HEK293 (cell line): ENCODE data around the gene MDFIC.
A peak's percentile ranks its signal among the peaks of the same experiment; 100 is the strongest.

Experiments
- CTCF ChIA-PET: fragments of 350-600 bp; formaldehyde crosslinking; extraction: SDS; loops from one replicate; lab custom pipeline; 2021; ENCODE audit warnings: antibody characterized with exemption; lab: Yijun Ruan, JAX
- POLR2A ChIA-PET: fragments of 300-600 bp; formaldehyde crosslinking; extraction: SDS; loops from one replicate; lab custom pipeline; 2020; ENCODE audit warnings: antibody characterized with exemption, inconsistent platforms; lab: Yijun Ruan, JAX
- H3K27ac ChIP-seq: fragments of 200-500 bp; sonication (Bioruptor generic); 2 replicates; pipeline ENCODE4 v1.5.1; 2014; ENCODE audit warnings: low read depth, low read length, control low read depth, inconsistent platforms; ENCODE audit errors: extremely low read depth
- H3K36me3 ChIP-seq, 2 experiments: fragments of 200-500 bp in 1 of 2; sonication (Bioruptor generic) in 1 of 2; 1 replicate in 1 of 2; 2 replicates in 1 of 2; pipeline ENCODE4 v1.5.1; 2014 to 2017; ENCODE audit warnings: inconsistent platforms in 2 of 2, low read length in 2 of 2; ENCODE audit not compliant: control insufficient read depth in 2 of 2, insufficient read depth in 1 of 2
- H3K4me1 ChIP-seq: fragments of 200-500 bp; sonication (Bioruptor generic); 2 replicates; pipeline ENCODE4 v1.5.1; 2014; ENCODE audit warnings: mild to moderate bottlenecking, low read length, inconsistent platforms; ENCODE audit not compliant: control insufficient read depth, insufficient read depth
- H3K4me3 ChIP-seq: 2 replicates; pipeline ENCODE4 v1.5.1; 2011; ENCODE audit warnings: low read depth, mild to moderate bottlenecking, control low read depth, low read length, moderate library complexity
- H3K9me3 ChIP-seq: fragments of 200-500 bp; sonication (Bioruptor generic); 2 replicates; pipeline ENCODE4 v1.5.1; 2014; ENCODE audit warnings: low read depth, low read length, inconsistent platforms; ENCODE audit not compliant: control insufficient read depth, insufficient read depth
- ATF2 ChIP-seq: fragments of 450-650 bp; formaldehyde crosslinking; IDR thresholded peaks from 2 replicates; pipeline ENCODE4 v1.5.1; 2016; ENCODE audit warnings: missing biosample characterization, missing genetic modification characterization, low read depth
- OSR2 ChIP-seq: fragments of 450-650 bp; formaldehyde crosslinking; IDR thresholded peaks from 2 replicates; pipeline ENCODE4 v1.5.1; 2016; ENCODE audit warnings: missing biosample characterization, missing genetic modification characterization
- SCRT2 ChIP-seq: fragments of 450-650 bp; formaldehyde crosslinking; IDR thresholded peaks from 2 replicates; pipeline ENCODE4 v1.5.1; 2016; ENCODE audit warnings: missing biosample characterization, missing genetic modification characterization
- ZBTB10 ChIP-seq: fragments of 450-650 bp; formaldehyde crosslinking; IDR thresholded peaks from 2 replicates; pipeline ENCODE4 v1.5.1; 2016; ENCODE audit warnings: missing biosample characterization, missing genetic modification characterization
- ZBTB20 ChIP-seq: fragments of 450-650 bp; formaldehyde crosslinking; IDR thresholded peaks from 2 replicates; pipeline ENCODE4 v1.5.1; 2016; ENCODE audit warnings: missing biosample characterization, missing genetic modification characterization
- ZFP3 ChIP-seq: fragments of 450-650 bp; formaldehyde crosslinking; IDR thresholded peaks from 2 replicates; pipeline ENCODE4 v1.5.1; 2016; ENCODE audit warnings: low read depth, missing biosample characterization, missing genetic modification characterization
- ZNF133 ChIP-seq: fragments of 450-650 bp; formaldehyde crosslinking; IDR thresholded peaks from 2 replicates; pipeline ENCODE4 v1.5.1; 2016; ENCODE audit warnings: missing biosample characterization, missing genetic modification characterization
- ZNF248 ChIP-seq: fragments of 450-650 bp; formaldehyde crosslinking; IDR thresholded peaks from 2 replicates; pipeline ENCODE4 v1.5.1; 2017; ENCODE audit warnings: missing biosample characterization, missing genetic modification characterization
- ZNF510 ChIP-seq: fragments of 450-650 bp; formaldehyde crosslinking; IDR thresholded peaks from 2 replicates; pipeline ENCODE4 v1.5.1; 2018; ENCODE audit warnings: mild to moderate bottlenecking, missing genetic modification characterization, missing biosample characterization; ENCODE audit not compliant: insufficient replicate concordance
- ZNF561 ChIP-seq: fragments of 450-650 bp; IDR thresholded peaks from 2 replicates; pipeline ENCODE4 v1.5.1; 2018; ENCODE audit warnings: missing biosample characterization, missing genetic modification characterization, borderline replicate concordance
- ZNF777 ChIP-seq: fragments of 450-650 bp; formaldehyde crosslinking; IDR thresholded peaks from 2 replicates; pipeline ENCODE4 v1.5.1; 2017; ENCODE audit warnings: missing biosample characterization, missing genetic modification characterization, borderline replicate concordance
- TF ChIP-seq, protein P1 (sequence below): fragments of 450-650 bp; IDR thresholded peaks from 2 replicates; pipeline ENCODE4 v1.5.1; 2018; ENCODE audit warnings: missing biosample characterization, mild to moderate bottlenecking, missing genetic modification characterization
- TF ChIP-seq, protein P2 (sequence below): fragments of 450-650 bp; formaldehyde crosslinking; IDR thresholded peaks from 2 replicates; pipeline ENCODE4 v1.5.1; 2016; ENCODE audit warnings: missing biosample characterization, missing genetic modification characterization
- TF ChIP-seq, protein P3 (sequence below): fragments of 450-650 bp; formaldehyde crosslinking; IDR thresholded peaks from 2 replicates; pipeline ENCODE4 v1.5.1; 2016; ENCODE audit warnings: missing biosample characterization, missing genetic modification characterization

The MDFIC gene

DNA sequence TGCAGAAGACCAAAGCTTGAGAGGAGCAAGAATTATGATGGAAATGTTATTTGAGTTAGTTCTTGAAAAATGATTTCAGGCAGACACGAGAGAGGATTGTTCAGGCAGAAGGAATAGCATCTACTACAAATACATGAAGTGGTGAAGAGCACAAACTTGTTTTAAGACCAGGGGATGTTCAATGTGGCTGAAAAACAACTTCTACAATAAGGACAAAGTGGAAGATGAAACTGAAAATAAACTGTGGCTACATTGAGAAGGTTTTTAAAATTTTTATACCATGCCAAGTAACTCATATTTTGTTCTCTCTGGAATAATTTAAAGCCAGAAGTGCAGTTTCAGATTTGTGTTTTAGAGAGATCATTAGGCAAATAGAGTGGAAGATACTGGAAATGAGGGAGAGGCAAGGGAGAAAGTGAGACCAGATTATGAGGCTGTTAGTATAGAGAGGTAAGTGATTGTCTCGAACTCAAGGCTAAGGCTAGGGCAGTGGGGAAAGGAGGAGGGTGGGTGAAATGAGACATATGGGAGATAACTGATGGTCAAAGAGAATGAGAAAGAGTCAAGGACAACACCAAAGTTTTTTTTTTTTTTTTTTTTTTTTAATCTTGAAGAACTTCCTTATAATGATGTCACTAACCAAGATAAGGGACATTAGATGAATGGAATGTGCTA is 115.4 kb downstream of the MDFIC start:
- Histone ChIP-seq H3K27ac (no peak overlapping the region), H3K4me1 (no peaks in the 10 kb centered on the region), H3K36me3 (no peaks in the 10 kb centered on the region), H3K9me3 (no peaks in the 10 kb centered on the region), H3K4me3 (no peak overlapping the region)
- ChIA-PET CTCF (interaction anchor here (0.7 kb wide), 1 partner anchor 37 kb away, joined by 4 read pairs; no protein-coding TSS in a partner anchor), POLR2A (no interaction called here)
- TF ChIP-seq ATF2 (tag by site-specific recombination) (0 out of 2 replicates have a peak, but pooled peaks have one; percentile 24), ZBTB20 (tag by site-specific recombination) (no peak)

DNA sequence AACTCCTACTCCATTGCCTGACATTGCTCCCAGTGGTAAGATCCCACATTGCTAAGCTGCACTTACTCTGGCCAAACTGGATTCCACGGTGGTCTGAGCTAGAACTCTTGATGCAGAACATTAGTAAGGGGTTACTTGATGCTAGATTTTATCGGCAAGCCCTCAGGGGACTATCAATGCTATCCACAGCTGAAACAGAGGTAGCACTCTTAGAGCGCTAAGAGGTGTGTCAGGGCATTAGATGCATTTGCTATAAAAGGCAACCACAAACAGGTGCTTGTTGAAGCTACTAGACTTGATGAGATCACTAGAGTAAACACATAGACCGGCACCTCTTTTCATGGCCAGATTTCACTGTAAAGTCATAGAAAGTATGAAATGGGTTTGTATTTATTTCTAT is 116.3 kb downstream of the MDFIC start:
- CTCF ChIA-PET = interaction anchor here (1.0 kb wide), 1 partner anchor 173 kb away, joined by 4 read pairs; no protein-coding TSS in a partner anchor

More for the DNA sequence above, 116.3 kb downstream of the MDFIC start:
- Histone ChIP-seq H3K4me3 (no peak overlapping the region), H3K36me3 (no peaks in the 10 kb centered on the region), H3K9me3 (no peaks in the 10 kb centered on the region), H3K4me1 (no peaks in the 10 kb centered on the region), H3K27ac (no peak overlapping the region)
- TF ChIP-seq ZBTB10 (no peak), SCRT2 (tag by site-specific recombination) (peak; percentile 95), ZNF248 (tag by site-specific recombination) (no peak), ZNF561 (tag by site-specific recombination) (no peak), ZNF133 (tag by site-specific recombination) (no peak), ZFP3 (tag by site-specific recombination) (no peak), ZNF510 (no peak), OSR2 (tag by site-specific recombination) (peak; percentile 49), ZNF777 (tag by site-specific recombination) (no peak)
- TF ChIP-seq, protein P1, sequence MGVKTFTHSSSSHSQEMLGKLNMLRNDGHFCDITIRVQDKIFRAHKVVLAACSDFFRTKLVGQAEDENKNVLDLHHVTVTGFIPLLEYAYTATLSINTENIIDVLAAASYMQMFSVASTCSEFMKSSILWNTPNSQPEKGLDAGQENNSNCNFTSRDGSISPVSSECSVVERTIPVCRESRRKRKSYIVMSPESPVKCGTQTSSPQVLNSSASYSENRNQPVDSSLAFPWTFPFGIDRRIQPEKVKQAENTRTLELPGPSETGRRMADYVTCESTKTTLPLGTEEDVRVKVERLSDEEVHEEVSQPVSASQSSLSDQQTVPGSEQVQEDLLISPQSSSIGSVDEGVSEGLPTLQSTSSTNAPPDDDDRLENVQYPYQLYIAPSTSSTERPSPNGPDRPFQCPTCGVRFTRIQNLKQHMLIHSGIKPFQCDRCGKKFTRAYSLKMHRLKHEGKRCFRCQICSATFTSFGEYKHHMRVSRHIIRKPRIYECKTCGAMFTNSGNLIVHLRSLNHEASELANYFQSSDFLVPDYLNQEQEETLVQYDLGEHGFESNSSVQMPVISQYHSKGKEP (tag by site-specific recombination) = no peak
- TF ChIP-seq, protein P2, sequence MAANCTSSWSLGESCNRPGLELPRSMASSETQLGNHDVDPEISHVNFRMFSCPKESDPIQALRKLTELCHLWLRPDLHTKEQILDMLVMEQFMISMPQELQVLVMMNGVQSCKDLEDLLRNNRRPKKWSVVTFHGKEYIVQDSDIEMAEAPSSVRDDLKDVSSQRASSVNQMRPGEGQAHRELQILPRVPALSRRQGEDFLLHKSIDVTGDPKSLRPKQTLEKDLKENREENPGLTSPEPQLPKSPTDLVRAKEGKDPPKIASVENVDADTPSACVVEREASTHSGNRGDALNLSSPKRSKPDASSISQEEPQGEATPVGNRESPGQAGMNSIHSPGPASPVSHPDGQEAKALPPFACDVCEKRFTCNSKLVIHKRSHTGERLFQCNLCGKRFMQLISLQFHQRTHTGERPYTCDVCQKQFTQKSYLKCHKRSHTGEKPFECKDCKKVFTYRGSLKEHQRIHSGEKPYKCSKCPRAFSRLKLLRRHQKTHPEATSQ = no peak
- TF ChIP-seq, protein P3, sequence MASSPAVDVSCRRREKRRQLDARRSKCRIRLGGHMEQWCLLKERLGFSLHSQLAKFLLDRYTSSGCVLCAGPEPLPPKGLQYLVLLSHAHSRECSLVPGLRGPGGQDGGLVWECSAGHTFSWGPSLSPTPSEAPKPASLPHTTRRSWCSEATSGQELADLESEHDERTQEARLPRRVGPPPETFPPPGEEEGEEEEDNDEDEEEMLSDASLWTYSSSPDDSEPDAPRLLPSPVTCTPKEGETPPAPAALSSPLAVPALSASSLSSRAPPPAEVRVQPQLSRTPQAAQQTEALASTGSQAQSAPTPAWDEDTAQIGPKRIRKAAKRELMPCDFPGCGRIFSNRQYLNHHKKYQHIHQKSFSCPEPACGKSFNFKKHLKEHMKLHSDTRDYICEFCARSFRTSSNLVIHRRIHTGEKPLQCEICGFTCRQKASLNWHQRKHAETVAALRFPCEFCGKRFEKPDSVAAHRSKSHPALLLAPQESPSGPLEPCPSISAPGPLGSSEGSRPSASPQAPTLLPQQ (tag by site-specific recombination) = no peak
- POLR2A ChIA-PET = no interaction called here
